ENCODE results near the gene BCL11A. TPM values are rescaled to one million over a fixed set of nuclear protein-coding genes. Genes with fewer than 3 reads are reported as not detected.

BCL11A gene
- total RNA-seq, 4 donors from 2014 or later: 0.16 to 2.0 (median 0.41) TPM

- no peak for TF ChIP-seq CTCF (IDR thresholded peaks at IDR 0.05; ENCODE audit: low read depth)
These were observed 16.8 kb upstream of the BCL11A start for GRCh38 chr2:60570251-60570650.

- TF ChIP-seq CTCF (IDR thresholded peaks at IDR 0.05; ENCODE audit: low read depth): no peak
These were observed 16.2 kb upstream of the BCL11A start for GRCh38 chr2:60569680-60570111.

GRCh38 chr2:60567919-60568768 is 14.7 kb upstream of the BCL11A start:
- TF ChIP-seq CTCF (IDR thresholded peaks at IDR 0.05; ENCODE audit: low read depth): no peak

- no peak for TF ChIP-seq CTCF (IDR thresholded peaks at IDR 0.05; ENCODE audit: low read depth)
These were observed 13.6 kb upstream of the BCL11A start for GRCh38 chr2:60567096-60567495.

GRCh38 chr2:60565472-60565871 is 12.0 kb upstream of the BCL11A start:
- no peak for TF ChIP-seq CTCF (IDR thresholded peaks at IDR 0.05; ENCODE audit: low read depth)

GRCh38 chr2:60560734-60561644 is 7.5 kb upstream of the BCL11A start:
- TF ChIP-seq CTCF (IDR thresholded peaks at IDR 0.05; ENCODE audit: low read depth): no peak

- no peak for TF ChIP-seq CTCF (IDR thresholded peaks at IDR 0.05; ENCODE audit: low read depth)
These were observed 6.4 kb upstream of the BCL11A start for GRCh38 chr2:60559880-60560279.
